ENCODE data around the gene CMA1.
"Not testable (repeated sequence)": the region's sequence is repeated elsewhere in the genome, so short reads cannot be mapped to it uniquely, and the experiment has no call there.

CMA1 gene

GRCh38 chr14:24508155-24508840, at the start of gene CMA1:
Gene CMA1, minus strand, starts transcription at chr14:24508265. Its CDS starts 30 bp downstream, at chr14:24508235.
- intact Hi-C loops (cut with DNase I): no loop called here
- DNase-seq: no peak

- intact Hi-C loops (cut with DNase I): no loop called here
- DNase-seq: no peak
Measured at GRCh38 chr14:24556756-24557155, 48.7 kb upstream of the CMA1 start.

GRCh38 chr14:24549064-24549463, 41.0 kb upstream of the CMA1 start:
- intact Hi-C loops (cut with DNase I); DNase-seq: not testable (repeated sequence)

- no peak for DNase-seq
- intact Hi-C loops (cut with DNase I): no loop called here
Measured at GRCh38 chr14:24542346-24542936, 34.4 kb upstream of the CMA1 start.

GRCh38 chr14:24535737-24536136, 27.7 kb upstream of the CMA1 start:
- no peak for DNase-seq
- intact Hi-C loops (cut with DNase I): no loop called here

- DNase-seq: no peak
- intact Hi-C loops (cut with DNase I): no loop called here
Measured at GRCh38 chr14:24534286-24534685, 26.2 kb upstream of the CMA1 start.

- DNase-seq; intact Hi-C loops (cut with DNase I): not testable (repeated sequence)
Measured at GRCh38 chr14:24525877-24526620, 18.0 kb upstream of the CMA1 start.

- intact Hi-C loops (cut with DNase I): no loop called here
- DNase-seq: no peak
Measured at GRCh38 chr14:24518851-24519250, 10.8 kb upstream of the CMA1 start.

- intact Hi-C loops (cut with DNase I): no loop called here
- DNase-seq: no peak
Measured at GRCh38 chr14:24514209-24514608, 6.1 kb upstream of the CMA1 start.

- intact Hi-C loops (cut with DNase I): no loop called here
- no peak for DNase-seq
Measured at GRCh38 chr14:24513009-24513408, 4.9 kb upstream of the CMA1 start.

GRCh38 chr14:24506443-24506842, 1.6 kb downstream of the CMA1 start:
- intact Hi-C loops (cut with DNase I): no loop called here
- no peak for DNase-seq

- intact Hi-C loops (cut with DNase I): no loop called here
Measured at GRCh38 chr14:24504425-24504950, 3.6 kb downstream of the CMA1 start.

GRCh38 chr14:24491586-24492408, 16.3 kb downstream of the CMA1 start:
- DNase-seq; intact Hi-C loops (cut with DNase I): not testable (repeated sequence)

More at GRCh38 chr14:24504425-24504950, 3.6 kb downstream of the CMA1 start:
- DNase-seq: no peak

GRCh38 chr14:24483604-24484252, 24.3 kb downstream of the CMA1 start:
- intact Hi-C loops (cut with DNase I): no loop called here
- DNase-seq: no peak

- DNase-seq; intact Hi-C loops (cut with DNase I): not testable (repeated sequence)
Measured at GRCh38 chr14:24482699-24483303, 25.3 kb downstream of the CMA1 start.

- peak in 18 of 42 donors; percentile 3 to 51 (median 16) for DNase-seq
- intact Hi-C loops (cut with DNase I): no loop called here
Measured at GRCh38 chr14:24481622-24482324, 26.3 kb downstream of the CMA1 start.

- intact Hi-C loops (cut with DNase I); DNase-seq: not testable (repeated sequence)
Measured at GRCh38 chr14:24479999-24480398, 28.1 kb downstream of the CMA1 start.

- DNase-seq: no peak
- intact Hi-C loops (cut with DNase I): no loop called here
Measured at GRCh38 chr14:24475261-24475660, 32.8 kb downstream of the CMA1 start.

Data from head of caudate nucleus (tissue), 42 donors.